K562 (cell line): ENCODE data around the gene KIF5C. TPM values are rescaled to one million over a fixed set of nuclear protein-coding genes. Genes with fewer than 3 reads are reported as not detected.

Source experiments
- ATAC-seq: fragments of 200-7000 bp; cut with Tn5 transposase; 3 replicates; pipeline ENCODE4 v1.9.1; 2020; ENCODE audit warnings: moderate library complexity
- BruUV-seq: library from RNA; stranded (reverse); fragments of 400-500 nt; replicated peaks from 2 replicates; lab custom pipeline; 2021; lab: Mats Ljungman, UMichigan
- CTCF ChIA-PET: fragments of 300-600 bp; formaldehyde crosslinking; extraction: SDS; loops from one replicate; lab custom pipeline; 2021; ENCODE audit warnings: low intra/inter-chr PET ratio; lab: Yijun Ruan, JAX
- POLR2A ChIA-PET: fragments of 300-600, 350-650 bp; sonication (Branson Sonifier 250); formaldehyde crosslinking; extraction: SDS; loops from one replicate; lab custom pipeline; 2021; ENCODE audit warnings: antibody characterized with exemption, inconsistent platforms; lab: Yijun Ruan, JAX
- DNase-seq, 4 experiments: peaks; one replicate each; pipeline versions ENCODE4 v3.0.0 to v3.0.0-alpha.2; 2011 to 2018; ENCODE audit warnings: low spot score in 3 of 4, mixed read lengths in 3 of 4; ENCODE audit errors: extremely low read depth in 1 of 4
- FAIRE-seq: peaks from 2 replicates; lab custom pipeline; 2011; peaks lifted over from hg19 to GRCh38; lab: Jason Lieb, UNC
- H2AFZ ChIP-seq: 2 replicates; pipeline ENCODE4 v1.6.0; 2011; ENCODE audit warnings: low read depth, low read length, control low read depth, inconsistent platforms
- H3K27ac ChIP-seq: fragments of 200-600 bp; 3 replicates; pipeline ENCODE4 v1.8.0; 2011; ENCODE audit warnings: low read depth, mild to moderate bottlenecking, control low read depth, inconsistent platforms, low read length, moderate library complexity, mixed read lengths; ENCODE audit errors: extremely low read depth
- H3K27me3 ChIP-seq, 2 experiments: fragments of 300-600 bp in 1 of 2; 2 replicates in 1 of 2; 3 replicates in 1 of 2; pipeline versions ENCODE4 v1.6.0 to v1.8.0; 2011; ENCODE audit warnings: inconsistent platforms in 2 of 2, low read length in 2 of 2, mild to moderate bottlenecking in 1 of 2, mixed read lengths in 1 of 2, moderate library complexity in 1 of 2; ENCODE audit not compliant: control insufficient read depth in 2 of 2, insufficient read depth in 2 of 2
- H3K36me3 ChIP-seq: fragments of 300-600 bp; 3 replicates; pipeline ENCODE4 v1.8.0; 2011; ENCODE audit warnings: mild to moderate bottlenecking, low read length, inconsistent platforms; ENCODE audit not compliant: control insufficient read depth, insufficient read depth
- H3K4me1 ChIP-seq, 2 experiments: fragments of 200-600 bp in 1 of 2; replicated peaks in 1 of 2; 2 replicates in 1 of 2; 3 replicates in 1 of 2; pipeline versions ENCODE4 v1.5.1 to v1.8.0; 2011; ENCODE audit warnings: inconsistent platforms in 2 of 2, low read length in 2 of 2, mild to moderate bottlenecking in 1 of 2, mixed read lengths in 1 of 2, moderate library complexity in 1 of 2; ENCODE audit not compliant: control insufficient read depth in 2 of 2, insufficient read depth in 2 of 2
- H3K4me2 ChIP-seq: 2 replicates; pipeline ENCODE4 v1.6.1; 2011; ENCODE audit warnings: low read length, control low read depth, inconsistent platforms, mixed read lengths; ENCODE audit not compliant: insufficient read depth
- H3K4me3 ChIP-seq: fragments of 200-600 bp; sonication (generic), shearing (Covaris generic); 2 replicates; pipeline ENCODE4 v1.5.1; 2016; ENCODE audit warnings: control low read depth, inconsistent platforms
- H3K79me2 ChIP-seq: fragments of 200-600 bp; 3 replicates; pipeline ENCODE4 v1.8.0; 2011; ENCODE audit warnings: low read length, inconsistent platforms; ENCODE audit not compliant: control insufficient read depth, insufficient read depth
- H3K9ac ChIP-seq, 2 experiments: 2 replicates each; pipeline versions ENCODE4 v1.6.0 to v1.6.1; 2011; ENCODE audit warnings: low read depth in 2 of 2, low read length in 2 of 2, control low read depth in 1 of 2, inconsistent platforms in 1 of 2, mild to moderate bottlenecking in 1 of 2, mixed read lengths in 1 of 2; ENCODE audit not compliant: insufficient read depth in 1 of 2
- H3K9me1 ChIP-seq: one replicate; pipeline ENCODE4 v1.6.0; 2011; ENCODE audit warnings: inconsistent platforms, mild to moderate bottlenecking, low read length, moderate library complexity; ENCODE audit not compliant: control insufficient read depth, insufficient read depth
- H3K9me3 ChIP-seq: replicated peaks from 2 replicates; pipeline ENCODE4 v1.5.1; 2011; ENCODE audit warnings: low read depth, low read length, inconsistent platforms; ENCODE audit not compliant: control insufficient read depth, insufficient read depth
- H4K20me1 ChIP-seq: replicated peaks from 2 replicates; pipeline ENCODE4 v1.6.1; 2011; ENCODE audit warnings: low read length, inconsistent platforms, mixed read lengths; ENCODE audit not compliant: control insufficient read depth, insufficient read depth
- NFE2 ChIP-seq: IDR thresholded peaks from 2 replicates; pipeline ENCODE4 v1.6.1; 2014; ENCODE audit warnings: antibody characterized with exemption, low read depth
- ZBTB17 ChIP-seq: fragments of 450-650 bp; formaldehyde crosslinking; IDR thresholded peaks from 2 replicates; pipeline ENCODE4 v1.4.0; 2020; ENCODE audit warnings: mild to moderate bottlenecking
- WGBS: fragments of 100-300 bp; shearing (Covaris generic); methylation state at CpG from one replicate; pipeline ENCODE4 v1.1.6; 2016; ENCODE audit warnings: low coverage, mixed read lengths; ENCODE audit not compliant: insufficient coverage; ENCODE audit errors: missing lambda C conversion rate; 5-methylcytosine and 5-hydroxymethylcytosine counted together
- in situ Hi-C: fragments of 300-500 bp; cut with MboI; formaldehyde crosslinking; loops from 4 replicates; pipeline ENCODE4 v1.15.0; 2018; ENCODE audit warnings: inconsistent platforms, mixed read lengths
- intact Hi-C: fragments of 100-400 bp; cut with micrococcal nuclease; formaldehyde crosslinking; loops from 2 replicates; pipeline ENCODE4 v1.14.2; 2022
- polyA plus RNA-seq, 8 experiments: library from polyadenylated mRNA; depleted of rRNA in 4 of 8; stranded (reverse) in 5 of 8; unstranded in 3 of 8; fragments of >200 nt; fragmentation: Nextera tagmentation in 2 of 8; fragmentation: Illumina TruSeq in 1 of 8; extraction: Ambion mirVana in 2 of 8; extraction: Trizol in 1 of 8; gene quantifications; 2 replicates each; pipeline versions ENCODE4 v1.2.1 to v1.2.3, GENCODE V29; 2011 to 2014; ENCODE audit warnings: inconsistent platforms in 1 of 8, missing spikeins in 1 of 8
- total RNA-seq, 7 experiments: library from RNA; depleted of rRNA in 6 of 7; stranded (reverse); fragments of >200 nt in 6 of 7; fragmentation: Illumina TruSeq in 2 of 7; extraction: Trizol in 2 of 7; gene quantifications; 2 replicates each; pipeline versions ENCODE4 v1.2.1 to v1.2.3, GENCODE V29; 2011 to 2021; ENCODE audit warnings: low replicate concordance in 1 of 7
- TF ChIP-seq, protein P1 (sequence below): fragments of 250-450 bp; sonication (Bioruptor Pico); IDR thresholded peaks from 2 replicates; pipeline ENCODE4 v1.5.0; 2021; ENCODE audit warnings: mild to moderate bottlenecking, borderline replicate concordance
- TF ChIP-seq, protein P2 (sequence below): sonication (generic); formaldehyde crosslinking; IDR thresholded peaks from 2 replicates; pipeline ENCODE4 v1.8.0; 2022; ENCODE audit warnings: mild to moderate bottlenecking, missing genetic modification reagents

The KIF5C gene
- total and polyA plus RNA-seq, 9 of the 15 experiments (the other 6 are each of a cell fraction or from before 2014, with no cell fraction given), result 0.01 to 0.09 (median 0.01) TPM; not detected in 6

DNA sequence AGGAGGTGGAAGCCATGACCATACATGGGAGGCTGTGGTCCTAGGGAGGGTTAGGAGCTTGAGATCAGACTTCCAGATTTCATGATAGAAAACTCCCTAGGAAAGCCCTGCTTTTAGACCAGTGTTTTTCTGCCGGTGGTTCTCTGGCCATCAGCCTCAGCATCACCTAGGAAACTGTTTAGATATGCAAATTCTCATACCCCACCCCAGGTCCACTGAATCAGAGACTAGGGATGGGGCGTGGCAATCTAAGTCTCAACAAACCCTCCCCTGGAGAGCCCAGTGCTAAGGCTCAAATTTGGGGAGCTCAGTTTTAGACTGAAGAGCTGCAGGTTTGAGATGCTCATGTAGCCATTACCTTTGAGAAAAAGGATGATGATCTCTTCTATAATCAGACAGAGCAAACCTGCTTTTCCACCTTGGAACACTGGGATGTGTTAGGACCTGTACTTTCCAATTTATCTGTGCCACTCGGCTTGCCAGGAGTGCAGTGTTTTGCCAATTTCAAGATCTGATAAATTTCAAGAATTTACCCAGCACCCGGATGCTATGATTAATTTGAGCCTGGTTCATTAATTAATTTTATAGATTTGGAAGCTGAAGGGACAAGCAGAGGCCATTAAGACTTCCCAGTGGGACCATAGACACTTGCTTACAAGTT, 132.0 kb downstream of the KIF5C start:
- Histone ChIP-seq H3K9me1 (no peaks in the 10 kb centered on the region), H3K79me2 (no peaks in the 10 kb centered on the region), H3K9ac (no peak overlapping the region), H3K4me1 (peaks cover 0 to 6% of the 10 kb centered on the region in 2 experiments; a peak in 1 of 5 replicates), H3K27me3 (peaks cover 19 to 37% of the 10 kb centered on the region in 2 experiments; a peak in 4 of 5 replicates), H3K4me3 (no peak overlapping the region), H3K27ac (no peak overlapping the region), H4K20me1 (no peaks in the 10 kb centered on the region), H2AFZ (no peak overlapping the region)
- ChIA-PET POLR2A (no interaction called here), CTCF (no interaction called here)
- in situ Hi-C loops, result no loop called here
- WGBS, result 1% methylated on average over 4 of the region's 4 CpGs
- TF ChIP-seq, protein P1, sequence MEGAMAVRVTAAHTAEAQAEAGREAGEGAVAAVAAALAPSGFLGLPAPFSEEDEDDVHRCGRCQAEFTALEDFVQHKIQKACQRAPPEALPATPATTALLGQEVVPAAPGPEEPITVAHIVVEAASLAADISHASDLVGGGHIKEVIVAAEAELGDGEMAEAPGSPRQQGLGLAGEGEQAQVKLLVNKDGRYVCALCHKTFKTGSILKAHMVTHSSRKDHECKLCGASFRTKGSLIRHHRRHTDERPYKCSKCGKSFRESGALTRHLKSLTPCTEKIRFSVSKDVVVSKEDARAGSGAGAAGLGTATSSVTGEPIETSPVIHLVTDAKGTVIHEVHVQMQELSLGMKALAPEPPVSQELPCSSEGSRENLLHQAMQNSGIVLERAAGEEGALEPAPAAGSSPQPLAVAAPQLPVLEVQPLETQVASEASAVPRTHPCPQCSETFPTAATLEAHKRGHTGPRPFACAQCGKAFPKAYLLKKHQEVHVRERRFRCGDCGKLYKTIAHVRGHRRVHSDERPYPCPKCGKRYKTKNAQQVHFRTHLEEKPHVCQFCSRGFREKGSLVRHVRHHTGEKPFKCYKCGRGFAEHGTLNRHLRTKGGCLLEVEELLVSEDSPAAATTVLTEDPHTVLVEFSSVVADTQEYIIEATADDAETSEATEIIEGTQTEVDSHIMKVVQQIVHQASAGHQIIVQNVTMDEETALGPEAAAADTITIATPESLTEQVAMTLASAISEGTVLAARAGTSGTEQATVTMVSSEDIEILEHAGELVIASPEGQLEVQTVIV (CRISPR knock-in tag), result no peak
- TF ChIP-seq ZBTB17 (no peak), NFE2 (no peak)
- TF ChIP-seq, protein P2, sequence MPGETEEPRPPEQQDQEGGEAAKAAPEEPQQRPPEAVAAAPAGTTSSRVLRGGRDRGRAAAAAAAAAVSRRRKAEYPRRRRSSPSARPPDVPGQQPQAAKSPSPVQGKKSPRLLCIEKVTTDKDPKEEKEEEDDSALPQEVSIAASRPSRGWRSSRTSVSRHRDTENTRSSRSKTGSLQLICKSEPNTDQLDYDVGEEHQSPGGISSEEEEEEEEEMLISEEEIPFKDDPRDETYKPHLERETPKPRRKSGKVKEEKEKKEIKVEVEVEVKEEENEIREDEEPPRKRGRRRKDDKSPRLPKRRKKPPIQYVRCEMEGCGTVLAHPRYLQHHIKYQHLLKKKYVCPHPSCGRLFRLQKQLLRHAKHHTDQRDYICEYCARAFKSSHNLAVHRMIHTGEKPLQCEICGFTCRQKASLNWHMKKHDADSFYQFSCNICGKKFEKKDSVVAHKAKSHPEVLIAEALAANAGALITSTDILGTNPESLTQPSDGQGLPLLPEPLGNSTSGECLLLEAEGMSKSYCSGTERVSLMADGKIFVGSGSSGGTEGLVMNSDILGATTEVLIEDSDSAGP, result no peak
- TF ChIP-seq, all 486 proteins: peak for 0
- FAIRE-seq, result no peak
- no TSS peak for BruUV-seq
- H3K4me2 ChIP-seq, result no peak overlapping the region
- H3K9me3 ChIP-seq, result no peaks in the 10 kb centered on the region
- H3K36me3 ChIP-seq, result no peaks in the 10 kb centered on the region
- ATAC-seq, result no peak
- no peak for DNase-seq
- intact Hi-C loops, result no loop called here
